Measurements from ENCODE around the gene PRKAB1.
"Not testable (repeated sequence)": the region's sequence is repeated elsewhere in the genome, so short reads cannot be mapped to it uniquely, and the experiment has no call there.

Gene PRKAB1

DNA sequence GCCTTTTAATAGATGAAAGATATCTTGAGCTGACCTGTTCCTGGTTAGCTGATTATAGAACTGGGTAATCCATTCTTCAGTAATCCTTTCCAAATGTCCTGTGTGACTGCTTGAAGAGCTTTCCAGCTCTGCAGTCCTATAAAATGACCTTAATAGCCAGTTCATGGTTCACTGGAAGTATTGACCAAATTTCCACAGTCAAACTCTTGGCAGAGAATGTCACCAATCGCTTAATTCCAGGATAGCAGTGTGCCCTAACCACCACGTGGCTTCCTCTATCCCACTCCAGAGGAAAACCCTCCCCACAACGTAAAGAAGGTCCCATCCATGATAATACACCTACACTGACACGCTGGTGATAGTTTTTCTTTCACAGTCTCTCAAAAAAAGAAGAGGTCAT is 17.4 kb downstream of the PRKAB1 start:
- DNase-seq = no peak

DNA sequence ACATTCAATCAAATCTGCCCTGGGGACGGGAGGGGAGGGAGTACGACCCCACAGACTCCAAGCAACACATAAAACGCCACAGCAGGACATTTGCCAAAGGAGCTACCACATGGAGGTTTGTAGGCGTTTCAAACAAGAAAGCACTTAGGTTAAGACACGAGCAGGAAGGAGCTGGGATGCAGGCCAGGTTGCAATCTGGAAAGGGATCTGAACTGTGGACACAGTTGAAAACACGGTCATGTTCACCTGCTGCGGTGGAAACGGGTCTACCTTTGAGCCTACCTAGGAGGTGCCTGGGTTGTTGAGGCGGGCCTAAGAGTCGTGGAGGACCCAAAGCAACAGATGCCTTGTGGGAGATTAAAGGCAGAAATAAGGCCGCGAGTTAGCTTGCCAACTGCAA is 18.4 kb downstream of the PRKAB1 start:
- no peak for DNase-seq

GRCh38 chr12:119686776-119687175 is 18.8 kb downstream of the PRKAB1 start:
- no peak for DNase-seq

DNA sequence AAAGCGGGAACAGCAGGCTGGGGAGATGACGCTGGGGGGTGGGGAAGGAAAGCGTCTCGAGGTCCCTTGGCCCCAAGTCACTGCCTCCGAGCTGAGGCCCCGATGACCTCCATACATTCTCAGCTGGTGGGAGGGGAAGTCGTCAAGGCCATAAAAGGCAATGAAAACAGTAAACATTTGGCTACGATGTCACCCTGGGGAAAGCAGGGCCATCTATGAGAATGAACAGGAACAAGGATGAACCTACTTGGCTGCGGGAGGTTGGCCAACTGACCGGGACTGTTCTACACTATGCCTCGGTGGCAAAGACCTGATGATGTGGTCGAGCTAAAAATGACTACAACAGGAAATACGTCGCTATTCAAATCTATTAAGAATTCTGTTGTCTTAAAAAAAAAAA is 19.5 kb downstream of the PRKAB1 start:
- DNase-seq = no peak

DNA sequence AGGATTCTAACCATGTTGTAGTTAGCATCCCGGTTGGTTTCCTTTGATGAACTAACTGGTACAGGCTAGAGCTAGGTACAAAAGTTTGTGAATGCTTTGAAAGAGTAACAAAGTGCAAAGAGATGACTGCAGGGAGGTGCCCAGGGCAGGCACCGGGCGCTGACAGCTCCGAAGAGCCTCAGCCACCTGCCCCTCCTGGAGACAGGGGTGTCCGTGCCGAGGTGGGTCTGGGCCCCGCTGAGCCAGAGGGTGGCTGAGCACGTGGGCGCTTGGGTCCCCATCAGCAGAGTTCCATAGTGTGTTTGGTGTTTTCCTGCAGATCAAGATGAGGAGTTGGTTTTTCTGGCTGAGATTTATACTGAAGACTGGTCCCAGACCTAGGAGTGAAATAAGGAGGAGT is 19.9 kb downstream of the PRKAB1 start:
- no peak for DNase-seq

DNA sequence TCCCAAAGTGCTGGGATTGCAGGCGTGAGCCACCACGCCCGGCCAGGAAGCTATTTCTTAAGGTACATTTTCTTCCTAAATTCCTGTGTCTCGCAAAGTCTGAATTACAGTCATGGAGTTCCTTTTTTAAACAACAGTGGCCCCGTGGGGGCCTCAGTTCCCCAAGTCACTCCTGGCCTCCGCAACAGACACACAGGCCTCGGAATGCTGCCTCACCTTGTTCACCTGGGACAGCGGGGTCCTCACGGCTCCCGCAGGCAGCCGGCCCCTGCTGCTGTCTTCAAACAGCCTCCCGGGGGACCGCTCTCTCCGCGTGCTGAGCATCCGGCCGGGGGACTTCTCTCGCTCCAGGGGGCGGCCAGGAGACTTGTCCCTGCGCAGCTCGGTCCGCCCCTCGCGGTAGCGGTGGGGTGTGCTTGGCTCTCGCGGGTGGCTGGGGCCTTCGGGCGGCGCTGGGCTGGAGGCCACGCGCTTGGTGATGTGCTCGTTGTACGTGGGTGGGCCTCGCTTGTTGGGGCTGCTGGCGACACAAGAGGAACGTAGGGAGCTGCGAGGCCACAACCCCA is 22.1 kb downstream of the PRKAB1 start:
- DNase-seq = no peak

DNA sequence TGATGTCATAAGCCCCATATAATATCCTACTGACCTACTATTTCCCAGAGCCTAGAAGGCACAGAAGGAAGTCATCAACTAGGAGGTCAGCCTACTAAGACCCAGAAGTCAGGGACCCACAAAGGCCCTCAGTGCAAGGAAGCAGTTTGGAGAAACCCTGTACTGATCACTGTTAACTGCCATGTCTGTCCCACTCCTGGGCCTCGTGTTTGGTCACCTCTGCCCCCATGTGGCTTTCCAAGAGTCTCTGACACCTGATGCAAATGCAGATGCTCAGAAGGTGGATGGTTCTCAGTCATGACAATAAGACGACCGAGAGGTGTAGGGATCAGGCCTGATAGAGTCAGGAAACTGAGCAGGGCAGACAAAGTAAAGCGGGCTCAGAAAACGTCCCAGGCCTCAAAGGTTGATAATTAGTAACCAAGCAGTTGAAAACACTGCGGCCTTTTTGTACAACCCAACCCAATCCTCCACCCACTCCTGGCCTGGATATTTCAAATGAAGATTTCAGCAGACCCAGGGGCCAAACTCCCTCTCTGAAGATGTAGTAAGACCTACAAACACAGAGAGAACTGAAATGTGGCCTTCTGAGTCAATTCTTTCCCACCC is 23.4 kb downstream of the PRKAB1 start:
- DNase-seq = no peak

DNA sequence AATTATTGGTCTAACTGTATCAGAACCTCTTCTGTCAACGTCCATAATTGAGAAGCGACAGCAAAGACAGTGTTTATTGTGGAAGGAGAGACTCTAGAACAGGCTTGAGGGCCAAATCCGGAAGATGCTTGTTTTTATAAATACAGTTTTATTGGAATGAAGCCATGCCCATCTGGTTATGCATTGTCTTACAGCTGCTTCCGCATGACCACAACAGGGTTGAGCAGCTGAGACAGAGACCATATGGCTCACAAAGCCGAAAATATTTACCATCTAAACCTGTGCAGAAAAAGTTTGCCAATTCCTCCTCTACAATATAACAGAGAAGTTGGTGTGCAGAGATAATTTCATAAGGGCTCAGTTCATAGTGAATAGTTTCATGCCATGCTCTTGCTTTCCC is 24.5 kb downstream of the PRKAB1 start:
- no peak for DNase-seq

DNA sequence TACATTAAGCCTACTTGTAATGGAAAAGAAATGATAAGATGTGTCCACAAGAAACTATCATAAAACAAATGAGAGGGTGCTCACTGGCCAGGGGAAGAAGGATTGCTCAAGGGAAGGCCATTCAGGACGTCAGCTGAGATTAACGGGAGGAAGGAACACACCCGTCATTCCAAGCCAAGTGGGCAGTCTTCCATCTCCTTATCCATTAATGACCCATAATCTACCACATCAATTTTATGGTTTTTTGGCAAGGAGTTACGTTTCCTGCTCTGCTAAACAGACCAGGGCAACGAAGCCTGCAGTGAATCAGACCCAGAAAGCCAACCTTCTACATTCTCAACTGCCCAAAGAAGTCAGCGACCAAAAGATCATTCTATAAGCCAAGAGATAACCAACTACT is 25.1 kb downstream of the PRKAB1 start:
- no peak for DNase-seq

GRCh38 chr12:119693511-119693910 is 25.6 kb downstream of the PRKAB1 start:
- no peak for DNase-seq

DNA sequence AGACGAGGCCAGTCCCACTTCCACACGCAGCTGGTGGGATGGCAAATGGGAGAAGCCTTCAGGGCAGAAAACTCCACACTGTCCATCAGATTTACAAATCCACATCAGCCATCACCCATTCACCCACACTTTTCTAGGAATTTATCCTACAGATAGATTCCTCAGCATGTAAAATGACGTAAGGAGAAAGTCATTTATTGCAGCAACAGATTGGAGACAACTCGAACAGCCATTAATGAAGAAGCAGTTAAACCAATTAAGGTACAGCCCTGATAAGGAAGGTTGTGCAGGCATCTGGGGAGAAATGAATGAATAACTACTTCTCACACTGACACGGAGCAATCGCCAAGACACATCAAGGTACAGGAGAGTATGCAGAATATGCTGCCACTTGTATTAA is 26.2 kb downstream of the PRKAB1 start:
- DNase-seq = no peak

- no peak for DNase-seq
Observed at GRCh38 chr12:119695034-119695433, 27.1 kb downstream of the PRKAB1 start.

DNA sequence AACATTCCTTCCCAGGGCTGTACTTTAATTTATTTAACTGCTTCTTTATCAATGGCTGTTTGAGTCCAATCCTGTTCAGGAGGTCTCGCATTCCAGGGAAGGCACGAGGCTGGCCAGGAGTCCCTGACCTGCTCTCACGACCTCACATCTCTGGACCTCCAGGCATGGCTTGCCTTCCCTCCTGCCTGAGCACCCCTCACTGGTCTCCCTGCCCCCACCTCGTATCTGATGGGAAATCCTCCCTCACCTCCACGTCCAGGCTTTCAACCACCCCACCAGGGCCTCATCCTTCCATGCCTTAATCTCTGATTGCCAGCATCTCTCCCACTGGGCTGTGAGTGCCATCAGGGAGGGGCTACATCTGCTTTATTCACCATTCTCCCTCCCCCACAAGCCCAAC is 29.0 kb downstream of the PRKAB1 start:
- no peak for DNase-seq

DNA sequence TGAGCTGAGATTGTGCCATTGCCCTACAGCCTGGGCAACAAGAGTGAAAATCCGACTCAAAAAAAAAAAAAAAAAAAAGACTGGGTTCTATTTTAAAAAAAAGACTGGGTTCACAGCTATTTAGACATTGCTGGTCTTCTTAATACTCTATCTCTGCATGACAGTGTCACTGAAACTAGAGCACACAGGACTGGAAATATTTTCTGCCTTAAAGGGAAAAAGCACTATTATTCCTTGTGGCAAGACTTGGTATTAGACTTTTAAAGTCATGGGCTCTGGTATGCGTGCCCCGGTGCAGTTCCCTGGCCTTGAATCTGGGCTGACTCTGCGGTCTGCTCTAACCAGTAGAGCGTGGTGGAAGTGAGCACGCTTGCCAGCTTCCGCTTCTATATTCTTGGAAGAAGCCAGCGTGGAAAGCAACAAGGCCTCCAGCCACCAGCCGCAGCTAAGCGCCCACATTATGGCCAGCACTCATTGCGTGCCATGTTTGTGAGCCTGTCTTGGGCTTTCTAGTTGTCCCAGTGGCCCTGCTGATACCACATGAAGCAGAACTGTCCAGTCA is 31.3 kb downstream of the PRKAB1 start:
- no peak for DNase-seq

DNA sequence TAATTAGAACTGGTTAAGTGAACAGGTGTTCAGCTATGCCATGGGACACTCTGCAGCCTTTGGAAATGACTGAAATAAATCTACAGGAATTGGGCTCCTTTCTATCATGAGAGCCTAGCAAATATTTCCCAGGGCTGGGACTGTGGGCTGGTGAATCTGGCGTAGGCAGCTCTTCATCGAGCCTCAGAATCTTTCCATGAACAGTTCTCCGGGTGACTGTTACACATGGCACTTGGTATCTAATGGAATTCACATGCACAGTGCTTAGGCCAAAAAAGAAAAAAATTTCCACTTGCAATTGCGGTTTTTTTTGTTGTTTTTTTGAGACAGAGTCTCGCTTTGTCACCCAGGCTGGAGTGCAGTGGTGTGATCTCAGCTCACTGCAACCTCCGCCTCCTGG is 32.1 kb downstream of the PRKAB1 start:
- no peak for DNase-seq

DNA sequence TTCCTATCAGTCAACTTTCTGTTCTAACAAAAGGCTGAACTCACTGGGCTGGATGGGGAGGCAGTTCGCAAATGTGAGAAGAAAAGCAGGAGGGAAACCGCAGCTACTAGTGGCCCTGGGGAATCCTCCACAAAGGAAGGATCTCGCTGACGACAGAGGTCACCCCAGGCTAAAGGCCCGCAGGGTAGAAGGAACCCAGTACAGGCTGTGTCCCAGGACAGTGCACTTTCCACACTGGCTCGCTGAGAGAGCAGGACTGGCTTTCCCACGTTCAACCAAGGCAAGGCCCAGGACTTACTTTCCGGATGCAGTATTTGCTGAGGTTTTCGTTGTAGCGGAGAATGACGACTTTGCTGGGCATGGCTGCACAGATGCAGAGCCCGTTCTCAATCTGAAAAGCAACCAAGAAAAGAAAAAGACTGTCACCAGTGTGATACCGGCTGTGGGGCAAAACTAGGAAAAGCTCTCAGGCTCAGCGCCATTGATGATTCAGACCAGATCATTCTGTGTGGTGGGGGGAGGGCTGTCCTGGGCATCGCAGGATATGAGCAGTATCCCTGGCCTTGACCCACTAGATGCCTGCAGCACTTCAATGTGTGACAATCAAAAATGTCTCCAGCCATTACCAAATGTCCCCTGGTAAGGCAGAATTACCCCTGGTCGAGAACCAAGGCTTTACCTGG is 36.3 kb downstream of the PRKAB1 start:
- no peak for DNase-seq

DNA sequence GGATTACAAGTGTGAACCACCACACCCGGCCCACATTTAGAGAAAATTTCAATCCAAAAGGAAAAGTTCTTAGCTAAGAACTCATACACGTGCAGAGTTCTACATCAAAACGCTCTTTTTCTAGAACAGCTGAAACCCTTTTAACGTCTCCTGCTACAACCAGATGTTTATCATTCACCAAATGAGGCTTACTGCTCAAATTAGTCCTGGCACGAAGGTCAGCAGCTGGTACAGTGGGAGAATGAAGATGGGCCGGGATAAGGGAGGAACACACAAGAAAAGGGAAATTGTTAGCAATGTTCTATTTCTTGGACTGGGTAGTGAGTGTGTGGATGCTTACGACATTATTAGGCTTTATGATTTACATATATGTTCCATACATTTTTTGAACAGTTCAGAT is 37.2 kb downstream of the PRKAB1 start:
- no peak for DNase-seq

DNA sequence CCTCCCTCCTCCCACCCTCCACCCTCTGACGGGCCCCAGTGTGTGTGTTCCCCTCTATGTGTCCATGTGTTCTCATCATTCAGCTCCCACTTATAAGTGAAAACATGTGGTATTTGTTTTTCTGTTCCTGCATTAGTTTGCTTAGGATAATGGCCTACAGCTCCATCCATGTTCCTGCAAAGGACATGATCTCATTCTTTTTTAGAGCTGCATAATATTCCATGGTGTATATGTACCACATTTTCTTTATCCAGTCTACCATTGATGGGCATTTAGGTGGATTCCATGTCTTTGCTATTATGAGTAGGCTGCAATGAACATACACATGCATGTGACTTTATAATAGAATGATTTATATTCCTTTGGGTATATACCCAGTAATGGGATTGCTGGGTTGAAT is 38.5 kb downstream of the PRKAB1 start:
- DNase-seq = not testable (repeated sequence)

GRCh38 chr12:119710374-119710964 is 42.5 kb downstream of the PRKAB1 start:
- no peak for DNase-seq

DNA sequence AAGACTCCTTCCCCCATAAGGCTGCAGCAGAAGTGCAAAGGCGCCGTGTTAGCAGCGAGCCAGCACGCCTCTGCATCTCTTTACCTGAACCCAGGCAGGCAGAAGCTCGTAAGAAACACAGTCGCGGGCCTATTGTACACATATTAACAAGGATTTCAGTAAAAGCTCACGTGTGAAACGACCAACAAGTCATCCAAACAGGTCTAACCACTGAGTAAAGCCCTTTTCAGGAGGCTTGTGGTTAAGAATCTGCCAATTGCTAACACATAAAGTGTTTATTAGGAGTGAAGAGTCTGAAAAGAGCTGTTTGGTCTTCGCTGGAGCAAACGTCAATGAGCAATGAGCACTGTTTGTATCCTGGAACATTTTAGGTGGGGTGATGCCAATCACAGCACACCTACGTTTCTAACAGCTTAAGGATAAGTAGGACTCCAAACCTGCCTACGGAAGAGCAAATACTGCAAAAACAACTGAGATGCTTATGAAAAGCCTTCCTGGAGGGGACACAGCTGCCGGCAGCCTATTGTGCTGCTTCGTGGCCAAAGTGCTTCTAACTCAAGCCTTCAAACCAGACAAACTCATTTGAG is 43.1 kb downstream of the PRKAB1 start:
- no peak for DNase-seq

DNA sequence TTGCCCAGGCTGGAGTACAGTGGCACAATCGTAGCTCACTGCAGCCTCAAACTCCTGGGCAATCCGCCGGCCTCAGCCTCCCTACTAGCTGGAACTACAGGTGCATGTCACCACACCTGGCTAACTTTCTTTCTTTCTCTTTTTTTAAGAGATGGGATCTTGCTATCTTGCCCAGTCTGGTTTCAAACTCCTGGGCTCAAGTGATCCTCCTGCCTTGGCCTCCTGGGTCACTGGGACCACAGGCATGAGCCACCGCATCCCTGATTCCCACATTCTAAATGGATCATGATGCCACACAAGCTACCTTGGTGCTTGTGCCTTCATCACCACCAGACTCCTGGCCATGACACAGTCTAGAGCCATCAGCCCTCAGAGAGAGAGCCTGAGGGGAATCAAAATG is 43.8 kb downstream of the PRKAB1 start:
- DNase-seq = no peak

- no peak for DNase-seq
Observed at GRCh38 chr12:119712721-119713120, 44.8 kb downstream of the PRKAB1 start.

DNA sequence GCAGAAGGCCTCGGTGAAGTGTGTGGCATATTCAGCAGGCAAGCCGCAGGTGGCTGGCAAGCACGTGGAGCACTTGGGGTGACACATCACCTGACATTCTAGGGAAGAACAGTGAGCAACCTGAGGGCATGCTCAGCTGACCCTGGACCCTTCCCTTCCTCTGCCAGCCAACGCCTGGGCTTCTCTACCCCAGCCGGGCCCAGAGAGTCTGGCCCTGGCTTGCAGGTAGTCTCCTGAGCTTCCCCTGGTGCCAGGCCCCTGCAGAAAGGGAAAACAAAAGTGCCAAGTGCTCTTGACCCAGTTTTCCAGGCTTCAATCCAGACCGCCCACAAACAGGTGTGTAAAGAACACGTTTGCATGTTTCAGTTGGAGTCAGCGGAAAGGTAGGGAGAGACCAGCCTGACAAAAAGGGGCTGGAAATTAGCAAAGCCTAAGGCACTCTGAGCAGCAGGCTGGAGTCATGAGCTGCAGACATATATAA is 45.7 kb downstream of the PRKAB1 start:
- no peak for DNase-seq
